Measurements from ENCODE around the gene ADAMTSL1. TPM values are rescaled to one million over a fixed set of nuclear protein-coding genes. Genes with fewer than 3 reads are reported as not detected.

The ADAMTSL1 gene
- total RNA-seq, 1 experiment from 2014 or later, result not detected

- H3K9me3 Mint-ChIP-seq (ENCODE audit: low read depth, unreplicated experiment), result no peaks in the 10 kb centered on the region
- no peak for DNase-seq
- no peak overlapping the region for H3K27ac Mint-ChIP-seq (ENCODE audit: unreplicated experiment)
- intact Hi-C loops (cut with micrococcal nuclease; ENCODE audit: unreplicated experiment), result no loop called here
- TF ChIP-seq CTCF (IDR thresholded peaks at IDR 0.05; ENCODE audit: unreplicated experiment), result no peak
- H3K36me3 Mint-ChIP-seq (ENCODE audit: insufficient read depth, unreplicated experiment), result no peaks in the 10 kb centered on the region
- no TSS peak for BruUV-seq (replicated peaks)
- no peaks in the 10 kb centered on the region for H3K4me1 Mint-ChIP-seq (ENCODE audit: low read depth, unreplicated experiment)
- H3K27me3 Mint-ChIP-seq (ENCODE audit: unreplicated experiment), result peaks cover 49% of the 10 kb centered on the region
- CTCF ChIA-PET, result no interaction called here
- H3K4me3 Mint-ChIP-seq (ENCODE audit: low read depth, unreplicated experiment), result no peak overlapping the region
These were observed 355.1 kb downstream of the ADAMTSL1 start for GRCh38 chr9:18829066-18829465.

- H3K27me3 Mint-ChIP-seq (ENCODE audit: unreplicated experiment), result peaks cover 50% of the 10 kb centered on the region
- no peak for TF ChIP-seq CTCF (IDR thresholded peaks at IDR 0.05; ENCODE audit: unreplicated experiment)
- no peak for DNase-seq
- no peaks in the 10 kb centered on the region for H3K9me3 Mint-ChIP-seq (ENCODE audit: low read depth, unreplicated experiment)
- no peaks in the 10 kb centered on the region for H3K36me3 Mint-ChIP-seq (ENCODE audit: insufficient read depth, unreplicated experiment)
- H3K27ac Mint-ChIP-seq (ENCODE audit: unreplicated experiment), result no peak overlapping the region
- H3K4me3 Mint-ChIP-seq (ENCODE audit: low read depth, unreplicated experiment), result no peak overlapping the region
- BruUV-seq (replicated peaks), result no TSS peak
- CTCF ChIA-PET, result no interaction called here
- intact Hi-C loops (cut with micrococcal nuclease; ENCODE audit: unreplicated experiment), result no loop called here
- no peaks in the 10 kb centered on the region for H3K4me1 Mint-ChIP-seq (ENCODE audit: low read depth, unreplicated experiment)
These were observed 355.9 kb downstream of the ADAMTSL1 start for GRCh38 chr9:18829873-18830272.

- Mint-ChIP-seq H3K4me3 (ENCODE audit: low read depth, unreplicated experiment) (no peak overlapping the region), H3K4me1 (ENCODE audit: low read depth, unreplicated experiment) (no peaks in the 10 kb centered on the region), H3K27me3 (ENCODE audit: unreplicated experiment) (peaks cover 54% of the 10 kb centered on the region), H3K9me3 (ENCODE audit: low read depth, unreplicated experiment) (peaks cover 2% of the 10 kb centered on the region), H3K36me3 (ENCODE audit: insufficient read depth, unreplicated experiment) (no peaks in the 10 kb centered on the region), H3K27ac (ENCODE audit: unreplicated experiment) (no peak overlapping the region)
- DNase-seq, result no peak
- BruUV-seq (replicated peaks), result no TSS peak
- TF ChIP-seq CTCF (IDR thresholded peaks at IDR 0.05; ENCODE audit: unreplicated experiment), result no peak
- intact Hi-C loops (cut with micrococcal nuclease; ENCODE audit: unreplicated experiment), result no loop called here
- CTCF ChIA-PET, result no interaction called here
These were observed 360.9 kb downstream of the ADAMTSL1 start for GRCh38 chr9:18834740-18835361.

- no TSS peak for BruUV-seq (replicated peaks)
- H3K36me3 Mint-ChIP-seq (ENCODE audit: insufficient read depth, unreplicated experiment), result no peaks in the 10 kb centered on the region
- no peak for DNase-seq
- CTCF ChIA-PET, result no interaction called here
- H3K4me1 Mint-ChIP-seq (ENCODE audit: low read depth, unreplicated experiment), result no peaks in the 10 kb centered on the region
- H3K9me3 Mint-ChIP-seq (ENCODE audit: low read depth, unreplicated experiment), result peaks cover 2% of the 10 kb centered on the region
- TF ChIP-seq CTCF (IDR thresholded peaks at IDR 0.05; ENCODE audit: unreplicated experiment), result no peak
- peaks cover 41% of the 10 kb centered on the region for H3K27me3 Mint-ChIP-seq (ENCODE audit: unreplicated experiment)
- intact Hi-C loops (cut with micrococcal nuclease; ENCODE audit: unreplicated experiment), result no loop called here
- no peak overlapping the region for H3K4me3 Mint-ChIP-seq (ENCODE audit: low read depth, unreplicated experiment)
- H3K27ac Mint-ChIP-seq (ENCODE audit: unreplicated experiment), result no peak overlapping the region
These were observed 363.4 kb downstream of the ADAMTSL1 start for GRCh38 chr9:18837402-18837801.
